Measurements from ENCODE around the gene ELOF1.
"Not testable (repeated sequence)": the region's sequence is repeated elsewhere in the genome, so short reads cannot be mapped to it uniquely, and the experiment has no call there.

Gene ELOF1
- 17.5 to 47.2 (median 34.2) reads per million in 9 experiments for total RNA-seq

- Mint-ChIP-seq H3K4me1 (ENCODE audit: low read depth in 2 of 2) (peaks cover 35 to 42% of the 10 kb centered on the region in 2 donors), H3K9me3 (no peaks in the 10 kb centered on the region), H3K4me3 (peak within 1 kb of the TSS; percentile 91 to 97), H3K27ac (peak within 1 kb of the TSS; percentile 78 to 97), H3K27me3 (no peaks in the 10 kb centered on the region), H3K36me3 (ENCODE audit: insufficient read depth) (peaks cover 18% of the 10 kb centered on the region)
- ATAC-seq (replicated peaks) (peak; percentile 95), DNase-seq (peak; percentile 91 to 94 (median 93))
Measured at GRCh38 chr19:11558881-11559828, at the start of gene ELOF1. Gene ELOF1 (minus strand): TSS chr19:11559230. CDS start chr19:11554347, 4,883 bp downstream.

GRCh38 chr19:11606484-11606883, 47.5 kb upstream of the ELOF1 start:
- peaks cover 4% of the 10 kb centered on the region for H3K36me3 Mint-ChIP-seq (ENCODE audit: insufficient read depth)
- ATAC-seq (replicated peaks) (no peak), DNase-seq (no peak)
- H3K9me3 Mint-ChIP-seq: peaks cover 0 to 2% of the 10 kb centered on the region in 2 donors
- no peak overlapping the region for H3K27ac Mint-ChIP-seq
- H3K4me1 Mint-ChIP-seq (ENCODE audit: low read depth in 2 of 2): peaks cover 7 to 20% of the 10 kb centered on the region in 2 donors
- no peaks in the 10 kb centered on the region for H3K27me3 Mint-ChIP-seq
- no peak overlapping the region for H3K4me3 Mint-ChIP-seq

DNA sequence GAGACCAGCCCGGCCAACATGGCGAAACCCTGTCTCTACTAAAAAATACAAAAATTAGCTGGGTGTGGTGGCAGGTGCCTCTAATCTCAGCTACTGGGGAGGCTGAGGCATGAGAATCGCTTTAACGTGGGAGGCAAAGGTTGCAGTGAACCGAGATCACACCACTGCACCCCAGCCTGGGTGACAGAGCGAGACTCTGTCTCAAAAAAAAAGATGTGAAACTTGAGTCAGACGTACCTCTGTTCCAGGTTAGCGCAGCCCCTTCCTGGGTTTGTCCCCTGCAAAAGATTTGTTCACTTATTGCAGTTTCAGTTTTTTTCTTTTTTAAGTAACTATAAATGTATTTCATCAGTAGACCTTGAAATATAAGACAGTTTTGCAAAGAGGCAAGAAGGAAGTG, 40.7 kb upstream of the ELOF1 start:
- Mint-ChIP-seq H3K27ac (peak overlapping the region; percentile 35 to 55), H3K4me1 (ENCODE audit: low read depth in 2 of 2) (peaks cover 19 to 23% of the 10 kb centered on the region in 2 donors), H3K36me3 (ENCODE audit: insufficient read depth) (peaks cover 12% of the 10 kb centered on the region)
- H3K9me3 Mint-ChIP-seq; ATAC-seq (replicated peaks); H3K27me3 Mint-ChIP-seq; H3K4me3 Mint-ChIP-seq; DNase-seq: not testable (repeated sequence)

DNA sequence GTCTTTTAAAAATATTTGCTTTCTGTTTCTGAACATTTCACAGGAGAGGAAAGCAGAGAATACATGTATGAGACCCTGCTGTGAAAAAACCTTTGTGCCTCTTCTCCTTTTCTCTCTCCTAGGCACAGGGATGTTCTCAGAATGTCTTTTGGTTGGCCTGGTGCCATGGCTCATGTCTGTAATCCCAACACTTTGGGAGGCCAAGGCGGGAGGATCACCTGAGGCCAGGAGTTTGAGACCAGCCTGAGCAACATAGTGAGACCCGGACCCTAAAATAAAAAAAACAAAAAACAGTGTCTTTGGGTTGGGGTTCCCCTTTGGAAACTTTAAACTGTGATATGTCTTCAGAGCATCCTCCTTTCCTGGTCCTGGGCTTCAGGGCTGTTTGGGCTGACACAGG, 39.7 kb upstream of the ELOF1 start:
- ATAC-seq (replicated peaks) (no peak), DNase-seq (no peak)
- H3K4me1 Mint-ChIP-seq (ENCODE audit: low read depth in 2 of 2): peaks cover 19 to 23% of the 10 kb centered on the region in 2 donors
- no peaks in the 10 kb centered on the region for H3K9me3 Mint-ChIP-seq
- H3K27ac Mint-ChIP-seq: peak overlapping the region in 1 of 2 donors; percentile 55
- peaks cover 12% of the 10 kb centered on the region for H3K36me3 Mint-ChIP-seq (ENCODE audit: insufficient read depth)
- no peaks in the 10 kb centered on the region for H3K27me3 Mint-ChIP-seq
- H3K4me3 Mint-ChIP-seq: peak overlapping the region; percentile 89 to 92

GRCh38 chr19:11598103-11598483, 39.1 kb upstream of the ELOF1 start:
- peaks cover 12% of the 10 kb centered on the region for H3K36me3 Mint-ChIP-seq (ENCODE audit: insufficient read depth)
- H3K4me1 Mint-ChIP-seq (ENCODE audit: low read depth in 2 of 2): peaks cover 19 to 23% of the 10 kb centered on the region in 2 donors
- peak overlapping the region; percentile 91 to 94 for H3K27ac Mint-ChIP-seq
- H3K27me3 Mint-ChIP-seq: no peaks in the 10 kb centered on the region
- no peak for ATAC-seq (replicated peaks)
- H3K4me3 Mint-ChIP-seq: peak overlapping the region; percentile 89 to 92
- DNase-seq: no peak
- no peaks in the 10 kb centered on the region for H3K9me3 Mint-ChIP-seq

DNA sequence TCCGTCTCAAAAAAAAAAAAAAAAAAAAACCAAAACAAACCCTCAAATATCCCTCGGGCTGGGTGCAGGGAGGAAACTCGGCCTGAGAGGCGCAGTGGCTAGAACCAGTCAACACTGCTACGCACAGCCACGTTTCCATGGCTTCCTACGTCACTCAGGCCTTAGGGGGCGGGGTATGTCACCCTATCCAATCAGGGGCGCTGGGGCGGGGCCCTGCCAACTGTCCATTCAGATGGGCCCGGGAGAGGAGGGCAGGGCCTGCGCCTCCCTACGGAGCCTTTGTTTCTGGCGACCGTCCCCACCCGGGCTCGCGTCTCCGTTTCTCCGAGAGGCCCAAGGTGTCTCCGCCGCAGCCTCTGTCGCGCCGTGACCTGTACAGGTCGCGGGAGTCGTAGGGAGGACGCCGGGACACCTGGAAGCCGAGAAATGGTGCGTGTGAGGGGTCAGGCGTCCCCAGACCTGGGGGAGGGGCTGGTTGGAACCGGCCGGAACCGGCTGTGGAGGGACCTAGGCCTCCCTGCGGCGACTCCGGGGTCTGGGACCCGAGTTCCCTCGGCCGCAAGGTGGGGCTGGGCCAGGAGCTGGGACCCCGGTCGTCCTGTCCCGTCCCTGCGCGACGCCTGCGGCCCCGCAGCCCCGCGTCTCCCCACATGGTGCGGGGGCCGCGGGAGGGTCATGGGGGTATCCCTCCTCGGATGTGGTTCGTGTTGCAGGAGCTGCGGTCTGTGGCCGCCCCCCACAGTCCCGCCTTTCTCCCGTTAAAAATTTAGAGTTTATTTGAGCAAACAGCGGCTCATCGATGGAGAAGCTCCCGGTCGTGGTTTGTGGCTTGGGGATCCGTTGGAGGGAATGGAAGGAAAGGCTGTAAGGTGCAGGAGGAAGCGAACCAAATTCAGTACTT, 38.4 kb upstream of the ELOF1 start, which contains the start of gene ZNF627:
Gene ZNF627, plus strand, starts transcription at position 282 of the 901 bp plus-strand sequence. Its CDS starts 145 bp downstream, at position 427.
- DNase-seq (peak; percentile 97 to 98 (median 97)), ATAC-seq (replicated peaks) (peak; percentile 98)
- peaks cover 12% of the 10 kb centered on the region for H3K36me3 Mint-ChIP-seq (ENCODE audit: insufficient read depth)
- H3K27ac Mint-ChIP-seq: peak within 1 kb of the TSS; percentile 91 to 94
- peaks cover 17% of the 10 kb centered on the region in 2 donors for H3K4me1 Mint-ChIP-seq (ENCODE audit: low read depth in 2 of 2)
- H3K27me3 Mint-ChIP-seq: no peaks in the 10 kb centered on the region
- no peaks in the 10 kb centered on the region for H3K9me3 Mint-ChIP-seq
- H3K4me3 Mint-ChIP-seq: peak within 1 kb of the TSS; percentile 89 to 92

DNA sequence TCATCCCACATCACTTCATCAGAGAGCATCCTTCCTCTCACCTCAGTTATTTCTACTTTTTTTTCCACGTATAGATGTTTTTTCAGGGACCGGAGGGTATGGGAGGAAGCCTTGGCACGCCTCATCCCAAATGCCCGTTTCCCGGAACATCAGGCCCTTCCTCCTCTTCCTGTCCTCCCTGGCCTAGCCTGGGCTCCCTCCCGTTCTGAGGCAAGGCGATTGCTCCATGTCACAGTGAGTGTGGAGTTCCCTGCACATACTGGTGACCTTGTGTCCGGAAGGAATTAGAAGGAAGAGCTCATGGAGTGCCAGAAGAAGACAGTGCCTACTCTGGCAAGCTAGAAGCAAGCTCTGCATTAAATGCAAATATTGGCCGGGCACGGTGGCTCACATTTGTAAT, 37.1 kb upstream of the ELOF1 start:
- Mint-ChIP-seq H3K4me1 (ENCODE audit: low read depth in 2 of 2) (peaks cover 10 to 12% of the 10 kb centered on the region in 2 donors), H3K36me3 (ENCODE audit: insufficient read depth) (peaks cover 8% of the 10 kb centered on the region), H3K27me3 (no peaks in the 10 kb centered on the region), H3K9me3 (no peaks in the 10 kb centered on the region), H3K4me3 (peak overlapping the region; percentile 89 to 92), H3K27ac (peak overlapping the region in 1 of 2 donors; percentile 94)
- no peak for ATAC-seq (replicated peaks)
- DNase-seq: no peak

DNA sequence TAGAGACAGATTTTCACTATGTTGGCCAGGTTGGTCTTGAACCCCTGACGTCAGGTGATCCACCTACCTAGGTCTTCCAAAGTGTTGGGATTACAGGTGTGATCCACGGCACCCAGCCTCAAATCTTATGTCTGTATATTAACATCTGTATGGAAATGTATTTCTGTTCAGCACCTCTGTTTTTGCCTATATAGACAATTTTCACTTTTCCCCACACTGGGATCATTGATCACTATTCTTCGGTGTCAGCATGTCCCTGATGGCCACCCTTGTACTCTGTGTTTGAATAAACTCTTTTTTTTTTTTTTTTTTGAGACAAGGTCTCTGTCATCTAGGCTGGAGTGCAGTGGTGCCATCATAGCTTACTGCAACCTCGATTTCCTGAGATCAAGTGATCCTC, 35.1 kb upstream of the ELOF1 start:
- DNase-seq (no peak), ATAC-seq (replicated peaks) (no peak)
- H3K4me3 Mint-ChIP-seq: no peak overlapping the region
- H3K36me3 Mint-ChIP-seq (ENCODE audit: insufficient read depth): peaks cover 11% of the 10 kb centered on the region
- H3K27me3 Mint-ChIP-seq: no peaks in the 10 kb centered on the region
- peak overlapping the region in 1 of 2 donors; percentile 17 for H3K27ac Mint-ChIP-seq
- H3K9me3 Mint-ChIP-seq: no peaks in the 10 kb centered on the region
- H3K4me1 Mint-ChIP-seq (ENCODE audit: low read depth in 2 of 2): peaks cover 10% of the 10 kb centered on the region in 2 donors

DNA sequence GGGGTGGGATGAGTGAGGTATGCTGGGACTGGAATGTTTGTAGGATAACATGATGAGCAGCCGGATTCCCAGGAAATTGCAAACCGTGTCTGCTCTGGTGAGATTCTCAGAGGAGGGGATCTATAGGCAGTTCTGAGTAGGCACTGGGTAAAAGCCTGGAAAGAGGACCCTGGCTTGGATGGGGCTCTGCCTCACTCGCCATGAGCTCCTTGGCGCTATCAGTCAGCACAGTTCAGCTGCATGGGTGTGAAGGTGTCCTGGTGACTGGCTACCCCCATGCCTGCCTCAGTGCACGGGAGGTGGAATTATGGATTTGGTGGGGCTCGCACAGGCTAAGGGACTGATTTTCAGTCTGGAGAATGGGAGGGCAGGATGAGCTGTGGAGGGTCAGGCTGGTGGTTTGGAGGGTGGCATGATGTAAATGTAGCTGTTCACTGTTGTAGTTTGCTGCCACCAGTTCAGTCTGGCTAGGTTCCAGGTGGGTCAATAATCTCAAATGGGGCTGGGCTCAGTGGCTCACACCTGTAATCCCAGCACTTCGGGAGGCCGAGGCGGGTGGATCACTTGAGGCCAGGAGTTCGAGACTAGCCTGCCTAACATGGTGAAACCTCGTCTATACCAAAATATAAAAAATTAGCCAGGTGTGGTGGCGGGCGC, 29.1 kb upstream of the ELOF1 start:
- ATAC-seq (replicated peaks) (no peak), DNase-seq (no peak)
- Mint-ChIP-seq H3K27ac (peak overlapping the region; percentile 8 to 38), H3K4me1 (ENCODE audit: low read depth in 2 of 2) (peaks cover 4 to 10% of the 10 kb centered on the region in 2 donors), H3K9me3 (no peaks in the 10 kb centered on the region), H3K27me3 (no peaks in the 10 kb centered on the region), H3K4me3 (no peak overlapping the region), H3K36me3 (ENCODE audit: insufficient read depth) (peaks cover 3% of the 10 kb centered on the region)

DNA sequence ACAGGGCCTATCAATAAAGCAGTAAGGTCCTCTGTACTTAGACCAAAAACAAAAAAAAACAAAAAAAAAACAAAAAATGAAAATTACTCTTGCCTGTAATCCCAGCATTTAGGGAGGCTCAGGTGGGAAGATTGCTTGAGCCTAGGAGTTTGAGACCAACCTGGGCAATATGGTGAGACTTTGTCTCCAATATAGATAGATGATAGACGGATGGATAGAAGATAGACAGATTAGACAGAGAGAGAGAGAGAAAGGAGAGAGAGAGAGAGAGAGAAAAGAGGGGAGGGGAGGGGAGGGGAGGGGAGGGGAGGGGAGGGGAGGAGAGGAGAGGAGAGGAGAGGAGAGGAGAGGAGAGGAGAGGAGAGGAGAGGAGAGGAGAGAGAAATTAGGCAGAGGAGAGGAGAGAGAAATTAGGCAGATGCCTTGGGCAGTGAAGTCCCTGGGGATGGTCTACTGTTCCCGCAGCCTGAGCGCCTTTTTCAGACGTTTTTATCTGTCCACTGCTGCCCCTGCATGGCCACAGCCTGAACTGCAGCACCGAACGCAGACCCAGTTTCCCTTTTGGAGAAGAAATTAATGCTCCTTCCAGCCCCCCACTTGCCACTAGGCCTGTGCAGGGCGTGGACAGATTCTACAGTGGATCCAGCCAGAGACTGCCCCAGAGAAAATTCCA, 28.4 kb upstream of the ELOF1 start:
- H3K9me3 Mint-ChIP-seq: no peaks in the 10 kb centered on the region
- ATAC-seq (replicated peaks): peak; percentile 96
- peaks cover 4 to 10% of the 10 kb centered on the region in 2 donors for H3K4me1 Mint-ChIP-seq (ENCODE audit: low read depth in 2 of 2)
- H3K4me3 Mint-ChIP-seq: no peak overlapping the region
- peak; percentile 71 to 83 (median 74) for DNase-seq
- peaks cover 3% of the 10 kb centered on the region for H3K36me3 Mint-ChIP-seq (ENCODE audit: insufficient read depth)
- no peaks in the 10 kb centered on the region for H3K27me3 Mint-ChIP-seq
- H3K27ac Mint-ChIP-seq: peak overlapping the region; percentile 8 to 38

DNA sequence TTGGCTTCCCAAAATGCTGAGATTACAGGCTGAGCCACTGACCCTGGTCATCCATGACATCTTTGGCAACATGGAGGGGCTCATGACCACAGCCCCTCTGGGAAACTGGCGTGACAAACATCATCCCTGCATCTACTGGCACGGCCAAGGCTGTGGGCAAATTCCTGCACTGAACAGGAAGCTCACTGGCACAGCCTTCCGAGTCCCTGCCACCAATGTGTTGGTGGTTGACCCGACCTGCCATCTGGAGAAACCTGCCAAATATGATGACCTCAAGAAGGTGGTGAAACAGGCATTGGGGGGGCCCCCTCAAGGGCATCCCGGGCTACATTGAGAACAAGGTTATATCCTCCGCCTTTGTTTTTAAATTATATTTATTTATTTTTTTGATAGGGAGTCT, 27.3 kb upstream of the ELOF1 start:
- peaks cover 4% of the 10 kb centered on the region for H3K36me3 Mint-ChIP-seq (ENCODE audit: insufficient read depth)
- DNase-seq (no peak), ATAC-seq (replicated peaks) (no peak)
- no peaks in the 10 kb centered on the region for H3K9me3 Mint-ChIP-seq
- no peak overlapping the region for H3K27ac Mint-ChIP-seq
- H3K4me1 Mint-ChIP-seq (ENCODE audit: low read depth in 2 of 2): peaks cover 8 to 15% of the 10 kb centered on the region in 2 donors
- H3K4me3 Mint-ChIP-seq: no peak overlapping the region
- H3K27me3 Mint-ChIP-seq: no peaks in the 10 kb centered on the region

GRCh38 chr19:11581740-11582139, 22.7 kb upstream of the ELOF1 start:
- peak overlapping the region; percentile 45 to 74 for H3K4me3 Mint-ChIP-seq
- no peak for DNase-seq
- H3K9me3 Mint-ChIP-seq: no peaks in the 10 kb centered on the region
- ATAC-seq (replicated peaks): peak; percentile 66
- no peaks in the 10 kb centered on the region for H3K27me3 Mint-ChIP-seq
- peaks cover 8% of the 10 kb centered on the region for H3K36me3 Mint-ChIP-seq (ENCODE audit: insufficient read depth)
- H3K4me1 Mint-ChIP-seq (ENCODE audit: low read depth in 2 of 2): peaks cover 5 to 16% of the 10 kb centered on the region in 2 donors
- peak overlapping the region; percentile 41 to 82 for H3K27ac Mint-ChIP-seq
